ENCODE measurements around the gene GOLGA8O.
"Not testable (repeated sequence)": the region's sequence is repeated elsewhere in the genome, so short reads cannot be mapped to it uniquely, and the experiment has no call there.

Gene GOLGA8O

GRCh38 chr15:32396522-32396921 lies 58.9 kb downstream of the GOLGA8O start:
- in situ Hi-C loops (cut with HindIII; ENCODE audit: low pct_ligation_motif_present, low sequenced_read_pairs); H3K4me3 ChIP-seq (ENCODE audit: low read depth, low read length); DNase-seq; H3K27ac ChIP-seq; H3K27me3 ChIP-seq (replicated peaks); H3K36me3 ChIP-seq (replicated peaks): not testable (repeated sequence)

All from brain microvascular endothelial cell (primary cell).